DMS53 (cell line): ENCODE results near the gene PALLD.

Source experiments
- DNase-seq: peaks from one replicate; lab custom pipeline; 2025; lab: John Stamatoyannopoulos, UW

The PALLD gene

DNA sequence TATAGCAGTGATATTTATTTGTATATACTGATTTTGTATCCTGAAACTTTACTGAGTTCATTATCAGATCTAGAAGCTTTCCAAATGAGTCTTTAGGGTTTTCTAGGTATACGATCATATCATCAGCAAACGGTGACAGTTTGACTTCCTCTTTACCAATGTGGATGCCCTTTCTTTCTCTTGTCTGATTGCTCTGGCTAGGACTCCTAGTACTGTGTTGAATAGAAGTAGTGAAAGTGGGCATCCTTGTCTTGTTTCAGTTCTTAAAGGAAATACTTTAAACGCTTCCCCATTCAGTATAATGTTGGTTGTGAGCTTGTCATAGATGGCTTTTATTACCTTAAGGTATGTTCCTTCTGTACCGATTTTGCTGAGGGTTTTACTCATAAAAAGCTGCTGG lies 475.7 kb downstream of the PALLD start:
- DNase-seq = no peak
